Pancreas (tissue), 10 donors: Measurements from ENCODE around the gene MRPL42. TPM values are rescaled to one million over a fixed set of nuclear protein-coding genes. Genes with fewer than 3 reads are reported as not detected.

Source experiments
- ATAC-seq, 4 donors: fragments of 200-7000 bp; cut with Tn5 transposase; one replicate each; pipeline versions ENCODE4 v1.8.0 to v1.9.1; 2020; ENCODE audit warnings: mild to moderate bottlenecking in 4 of 4, moderate library complexity in 4 of 4
- DNase-seq, 6 donors: peaks; one replicate each; pipeline ENCODE4 v3.0.0-alpha.2; 2020
- FAIRE-seq: peaks from 2 replicates; lab custom pipeline; 2012; peaks lifted over from hg19 to GRCh38; lab: Jason Lieb, UNC
- H3K27ac ChIP-seq, 4 donors: fragments of 200-600 bp; sonication (generic); 1 replicate in 3 of 4; 2 replicates in 1 of 4; pipeline versions ENCODE4 v1.5.0 to v1.8.0; 2020
- H3K27me3 ChIP-seq, 4 donors: fragments of 200-600 bp; one replicate each; pipeline ENCODE4 v1.8.0; 2021
- H3K36me3 ChIP-seq, 3 donors: fragments of 200-600 bp; sonication (generic) in 1 of 3; one replicate each; pipeline versions ENCODE4 v1.5.0 to v1.8.0; 2020 to 2021
- H3K4me1 ChIP-seq, 3 donors: fragments of 200-600 bp; one replicate each; pipeline ENCODE4 v1.8.0; 2021
- H3K4me3 ChIP-seq, 4 donors: fragments of 200-600 bp; sonication (generic) in 2 of 4; one replicate each; pipeline versions ENCODE4 v1.5.0 to v1.8.0; 2020 to 2021
- H3K9me3 ChIP-seq, 4 donors: fragments of 200-600 bp; one replicate each; pipeline ENCODE4 v1.8.0; 2021
- CTCF ChIP-seq, 4 donors: fragments of 200-600 bp; sonication (generic) in 3 of 4; IDR thresholded peaks; one replicate each; pipeline versions ENCODE4 v1.5.0 to v1.8.0; 2021; ENCODE audit warnings: antibody characterized with exemption in 4 of 4
- WGBS, 2 donors: extraction: QIAGEN DNeasy Blood & Tissue Kit; methylation state at CpG; one replicate each; pipeline ENCODE4 v1.1.7; 2013; 5-methylcytosine and 5-hydroxymethylcytosine counted together
- intact Hi-C, 3 donors: fragments of 100-400 bp; cut with DNase I; formaldehyde crosslinking; loops; one replicate each; pipeline versions ENCODE4 v1.11.1 to v1.14.2; 2022
- polyA plus RNA-seq, 2 donors: library from polyadenylated mRNA; stranded (reverse); fragments of 200-250 nt; gene quantifications; one replicate each; pipeline ENCODE4 v1.2.3, GENCODE V29; 2013
- total RNA-seq, 6 donors: library from RNA; stranded (reverse); fragmentation: NEBNext Ultra II Directional in 4 of 6; extraction: Animal tissue kit (Norgen Biotek cat#: 25700) in 4 of 6; gene quantifications; one replicate each; pipeline versions ENCODE4 v1.2.1 to v1.2.4, GENCODE V29; 2021 to 2023
- donor health status: healthy with polysubstance abuse.
- donor health status: DM: no; HTN: no; CAD: no; lungs with moderate emphysema.
- donor health status: DM: no; HTN: no; CAD: no.
- donor health status: control.
- donor health status: control.
- donor health status: Bipolar disorder and iron deficiency.
- donor health status: DM: yes; HTN: yes; CAD: no.
- donor health status: DM: no; HTN: no; CAD: no.
- donor health status: DM: no; HTN: no; CAD: no.
- donor health status: DM: yes; HTN: yes; CAD: no.

The MRPL42 gene
- total and polyA plus RNA-seq, 8 donors = 11.8 to 28.6 (median 22.8) TPM

DNA sequence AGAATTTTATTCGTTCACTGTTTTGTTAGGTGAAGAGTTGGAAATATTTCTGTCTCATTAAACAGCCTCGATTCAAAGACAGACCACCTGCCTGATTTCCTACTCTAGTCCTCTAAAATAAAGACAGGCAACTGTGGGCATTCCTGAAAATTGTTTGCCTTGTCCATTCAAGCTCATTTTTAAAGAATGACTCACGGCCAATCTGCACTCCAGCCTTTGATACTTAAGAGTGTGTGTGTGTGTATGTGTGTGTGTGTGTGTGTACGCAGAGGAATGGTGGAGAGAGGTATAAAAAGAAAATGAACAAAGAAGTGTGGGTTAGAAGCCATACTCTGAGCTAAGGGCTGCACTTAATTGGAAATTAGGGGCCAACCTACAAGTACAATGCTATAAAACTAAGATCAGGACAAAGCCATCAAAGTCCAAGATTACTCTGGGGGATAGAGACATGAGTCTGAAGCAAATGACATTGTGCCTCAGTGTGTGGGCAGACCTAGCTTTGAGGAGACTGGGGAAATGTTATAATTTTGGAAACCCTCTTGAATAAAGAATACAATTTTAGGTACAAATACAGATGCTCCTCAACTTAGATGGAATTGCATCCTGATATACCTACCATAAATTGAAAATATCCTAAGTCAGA lies 59.6 kb downstream of the MRPL42 start:
- no peaks in the 10 kb centered on the region for H3K27me3 ChIP-seq
- no peaks in the 10 kb centered on the region for H3K36me3 ChIP-seq
- H3K4me1 ChIP-seq = no peaks in the 10 kb centered on the region
- 56 to 65% methylated on average over 4 of the region's 4 CpGs for WGBS, 2 donors
- ATAC-seq = peak in 1 of 4 donors; percentile 50
- H3K9me3 ChIP-seq = no peaks in the 10 kb centered on the region
- H3K27ac ChIP-seq = no peak overlapping the region
- FAIRE-seq = no peak
- intact Hi-C loops = no loop called here
- DNase-seq = no peak
- H3K4me3 ChIP-seq = no peak overlapping the region
- no peak for TF ChIP-seq CTCF (IDR thresholded peaks at IDR 0.05)

- no peaks in the 10 kb centered on the region for H3K9me3 ChIP-seq
- intact Hi-C loops = no loop called here
- no peaks in the 10 kb centered on the region for H3K4me1 ChIP-seq
- no peak for DNase-seq
- TF ChIP-seq CTCF (IDR thresholded peaks at IDR 0.05) = no peak
- 41 to 45% methylated on average over 5 of the region's 5 CpGs for WGBS, 2 donors
- peak in 1 of 4 donors; percentile 18 for ATAC-seq
- H3K36me3 ChIP-seq = no peaks in the 10 kb centered on the region
- no peaks in the 10 kb centered on the region for H3K27me3 ChIP-seq
- no peak overlapping the region for H3K4me3 ChIP-seq
- H3K27ac ChIP-seq = peak overlapping the region in 1 of 4 donors; percentile 22
- no peak for FAIRE-seq
These were observed 63.0 kb downstream of the MRPL42 start for GRCh38 chr12:93530358-93530757.

DNA sequence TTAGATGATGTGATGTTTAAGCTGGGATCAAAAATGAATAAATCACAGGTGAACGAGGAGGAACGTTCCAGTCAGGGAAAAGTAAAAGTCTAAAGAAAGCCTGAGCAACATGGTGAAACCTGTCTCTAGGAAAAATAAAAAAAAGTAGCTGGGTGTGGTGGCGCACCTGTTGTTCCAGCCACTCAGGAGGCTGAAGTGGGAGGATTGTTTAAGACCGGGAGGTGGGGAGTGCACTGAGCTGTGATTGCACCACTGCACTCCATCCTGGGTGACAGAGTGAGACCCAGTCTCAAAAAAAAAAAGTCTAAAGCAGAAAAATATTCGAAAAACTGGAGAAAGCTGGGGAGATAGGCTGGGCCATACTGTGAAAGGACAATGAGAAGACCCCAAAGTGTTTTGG lies 66.0 kb downstream of the MRPL42 start:
- H3K4me1 ChIP-seq = no peaks in the 10 kb centered on the region
- H3K27me3 ChIP-seq = no peaks in the 10 kb centered on the region
- WGBS, 2 donors = 64 to 71% methylated on average over 5 of the region's 5 CpGs
- DNase-seq (no peak), ATAC-seq (no peak), FAIRE-seq (no peak)
- H3K27ac ChIP-seq = no peak overlapping the region
- no peak for TF ChIP-seq CTCF (IDR thresholded peaks at IDR 0.05)
- intact Hi-C loops = no loop called here
- H3K36me3 ChIP-seq = no peaks in the 10 kb centered on the region
- H3K9me3 ChIP-seq = no peaks in the 10 kb centered on the region
- H3K4me3 ChIP-seq = no peak overlapping the region

- FAIRE-seq (no peak), DNase-seq (no peak), ATAC-seq (no peak)
- H3K9me3 ChIP-seq = no peaks in the 10 kb centered on the region
- no peak overlapping the region for H3K27ac ChIP-seq
- H3K4me3 ChIP-seq = no peak overlapping the region
- no peaks in the 10 kb centered on the region for H3K27me3 ChIP-seq
- no peaks in the 10 kb centered on the region for H3K4me1 ChIP-seq
- H3K36me3 ChIP-seq = no peaks in the 10 kb centered on the region
- no peak for TF ChIP-seq CTCF (IDR thresholded peaks at IDR 0.05)
- intact Hi-C loops = no loop called here
- WGBS, 2 donors = 64 to 73% methylated on average over 2 of the region's 2 CpGs
These were observed 68.9 kb downstream of the MRPL42 start for GRCh38 chr12:93536111-93536765.
